ENCODE measurements around the gene PCDHB3. TPM values are rescaled to one million over a fixed set of nuclear protein-coding genes. Genes with fewer than 3 reads are reported as not detected.

PCDHB3 gene
- not detected for total RNA-seq
- total RNA-seq (2013): not detected

GRCh38 chr5:141100243-141100805 is at the start of gene PCDHB3:
PCDHB3 (plus strand) TSS chr5:141100473; CDS start chr5:141100650, 177 bp downstream.
- intact Hi-C loops (cut with micrococcal nuclease): no loop called here
- Histone ChIP-seq H3K27ac (ENCODE audit: low read length) (no peak within 1 kb of the TSS), H3K36me3 (ENCODE audit: control insufficient read depth, insufficient read depth, low read length) (no peaks in the 10 kb centered on the region), H3K4me1 (ENCODE audit: control insufficient read depth, insufficient read depth, low read length) (no peaks in the 10 kb centered on the region), H3K27me3 (ENCODE audit: control insufficient read depth, insufficient read depth, low read length) (peaks cover 10% of the 10 kb centered on the region), H3K4me3 (ENCODE audit: low read length) (no peak within 1 kb of the TSS), H3K9me3 (ENCODE audit: control insufficient read depth, insufficient read depth, low read length) (peaks cover 16% of the 10 kb centered on the region)
- WGBS (ENCODE audit: insufficient coverage): 29% methylated on average over 18 of the region's 19 CpGs
- Mint-ChIP-seq H3K9me3 (peaks cover 2 to 8% of the 10 kb centered on the region in 2 donors), H3K27ac (no peak within 1 kb of the TSS), H3K36me3 (peaks cover 10% of the 10 kb centered on the region), H3K27me3 (ENCODE audit: low read depth in 2 of 2) (peaks cover 0 to 6% of the 10 kb centered on the region in 2 donors), H3K4me1 (peaks cover 0 to 4% of the 10 kb centered on the region in 2 donors), H3K4me3 (no peak within 1 kb of the TSS)
- ATAC-seq: no peak
- TF ChIP-seq CTCF (IDR thresholded peaks at IDR 0.05): no peak
- DNase-seq: peak in 1 of 2 donors; percentile 42

GRCh38 chr5:141050622-141051520 is 49.4 kb upstream of the PCDHB3 start, which contains the start of gene PCDHB1:
PCDHB1 (plus strand) TSS chr5:141051374; CDS start chr5:141051471, 97 bp downstream.
- DNase-seq: no peak
- H3K36me3 ChIP-seq (ENCODE audit: control insufficient read depth, insufficient read depth, low read length): no peaks in the 10 kb centered on the region
- Mint-ChIP-seq H3K36me3 (peaks cover 13% of the 10 kb centered on the region), H3K9me3 (peaks cover 4 to 12% of the 10 kb centered on the region in 2 donors), H3K4me1 (peaks cover 5 to 6% of the 10 kb centered on the region in 2 donors), H3K4me3 (peak within 1 kb of the TSS; percentile 41), H3K27ac (no peak within 1 kb of the TSS), H3K27me3 (ENCODE audit: low read depth in 2 of 2) (peaks cover 0 to 3% of the 10 kb centered on the region in 2 donors)
- TF ChIP-seq CTCF (IDR thresholded peaks at IDR 0.05): no peak
- H3K4me3 ChIP-seq (ENCODE audit: low read length): no peak within 1 kb of the TSS
- H3K9me3 ChIP-seq (ENCODE audit: control insufficient read depth, insufficient read depth, low read length): peaks cover 18% of the 10 kb centered on the region
- ATAC-seq: no peak
- no peak within 1 kb of the TSS for H3K27ac ChIP-seq (ENCODE audit: low read length)
- H3K27me3 ChIP-seq (ENCODE audit: control insufficient read depth, insufficient read depth, low read length): peaks cover 8% of the 10 kb centered on the region
- H3K4me1 ChIP-seq (ENCODE audit: control insufficient read depth, insufficient read depth, low read length): no peaks in the 10 kb centered on the region
- WGBS (ENCODE audit: insufficient coverage): 29% methylated on average over 20 of the region's 20 CpGs
- intact Hi-C loops (cut with micrococcal nuclease): no loop called here

- DNase-seq (no peak), ATAC-seq (no peak)
- Mint-ChIP-seq H3K27ac (no peak overlapping the region), H3K36me3 (peaks cover 13% of the 10 kb centered on the region), H3K9me3 (peaks cover 4 to 12% of the 10 kb centered on the region in 2 donors), H3K27me3 (ENCODE audit: low read depth in 2 of 2) (peaks cover 0 to 3% of the 10 kb centered on the region in 2 donors), H3K4me1 (peaks cover 5 to 6% of the 10 kb centered on the region in 2 donors), H3K4me3 (peak overlapping the region; percentile 41)
- Histone ChIP-seq H3K9me3 (ENCODE audit: control insufficient read depth, insufficient read depth, low read length) (peaks cover 18% of the 10 kb centered on the region), H3K4me1 (ENCODE audit: control insufficient read depth, insufficient read depth, low read length) (no peaks in the 10 kb centered on the region), H3K27ac (ENCODE audit: low read length) (no peak overlapping the region), H3K36me3 (ENCODE audit: control insufficient read depth, insufficient read depth, low read length) (no peaks in the 10 kb centered on the region), H3K27me3 (ENCODE audit: control insufficient read depth, insufficient read depth, low read length) (peaks cover 8% of the 10 kb centered on the region), H3K4me3 (ENCODE audit: low read length) (no peak overlapping the region)
- intact Hi-C loops (cut with micrococcal nuclease): no loop called here
- WGBS (ENCODE audit: insufficient coverage): 22% methylated on average over 19 of the region's 19 CpGs
- TF ChIP-seq CTCF (IDR thresholded peaks at IDR 0.05): no peak
Observed at GRCh38 chr5:141051521-141051866, 48.8 kb upstream of the PCDHB3 start.
